K562 (cell line): ENCODE data around the gene SEMA3G. TPM values are rescaled to one million over a fixed set of nuclear protein-coding genes. Genes with fewer than 3 reads are reported as not detected.

Source experiments
- ATAC-seq: fragments of 200-7000 bp; cut with Tn5 transposase; 3 replicates; pipeline ENCODE4 v1.9.1; 2020; ENCODE audit warnings: moderate library complexity
- Bru-seq: library from RNA; stranded (reverse); fragments of 400-500 nt; gene quantifications from one replicate; lab custom pipeline; 2021; lab: Mats Ljungman, UMichigan
- BruChase-seq, 2 experiments: library from RNA; stranded (reverse); fragments of 400-500 nt; gene quantifications; one replicate each; lab custom pipeline; 2021; lab: Mats Ljungman, UMichigan
- BruUV-seq: library from RNA; stranded (reverse); fragments of 400-500 nt; replicated peaks from 2 replicates; lab custom pipeline; 2021; lab: Mats Ljungman, UMichigan
- CTCF ChIA-PET: fragments of 300-600 bp; formaldehyde crosslinking; extraction: SDS; loops from one replicate; lab custom pipeline; 2021; ENCODE audit warnings: low intra/inter-chr PET ratio; lab: Yijun Ruan, JAX
- POLR2A ChIA-PET: fragments of 300-600, 350-650 bp; sonication (Branson Sonifier 250); formaldehyde crosslinking; extraction: SDS; loops from one replicate; lab custom pipeline; 2021; ENCODE audit warnings: antibody characterized with exemption, inconsistent platforms; lab: Yijun Ruan, JAX
- DNase-seq, 4 experiments: peaks; one replicate each; pipeline versions ENCODE4 v3.0.0 to v3.0.0-alpha.2; 2011 to 2018; ENCODE audit warnings: low spot score in 3 of 4, mixed read lengths in 3 of 4; ENCODE audit errors: extremely low read depth in 1 of 4
- FAIRE-seq: peaks from 2 replicates; lab custom pipeline; 2011; peaks lifted over from hg19 to GRCh38; lab: Jason Lieb, UNC
- H2AFZ ChIP-seq: 2 replicates; pipeline ENCODE4 v1.6.0; 2011; ENCODE audit warnings: low read depth, low read length, control low read depth, inconsistent platforms
- H3K27ac ChIP-seq: fragments of 200-600 bp; 3 replicates; pipeline ENCODE4 v1.8.0; 2011; ENCODE audit warnings: low read depth, mild to moderate bottlenecking, control low read depth, inconsistent platforms, low read length, moderate library complexity, mixed read lengths; ENCODE audit errors: extremely low read depth
- H3K27me3 ChIP-seq, 2 experiments: fragments of 300-600 bp in 1 of 2; 2 replicates in 1 of 2; 3 replicates in 1 of 2; pipeline versions ENCODE4 v1.6.0 to v1.8.0; 2011; ENCODE audit warnings: inconsistent platforms in 2 of 2, low read length in 2 of 2, mild to moderate bottlenecking in 1 of 2, mixed read lengths in 1 of 2, moderate library complexity in 1 of 2; ENCODE audit not compliant: control insufficient read depth in 2 of 2, insufficient read depth in 2 of 2
- H3K36me3 ChIP-seq: fragments of 300-600 bp; 3 replicates; pipeline ENCODE4 v1.8.0; 2011; ENCODE audit warnings: mild to moderate bottlenecking, low read length, inconsistent platforms; ENCODE audit not compliant: control insufficient read depth, insufficient read depth
- H3K4me1 ChIP-seq, 2 experiments: fragments of 200-600 bp in 1 of 2; replicated peaks in 1 of 2; 2 replicates in 1 of 2; 3 replicates in 1 of 2; pipeline versions ENCODE4 v1.5.1 to v1.8.0; 2011; ENCODE audit warnings: inconsistent platforms in 2 of 2, low read length in 2 of 2, mild to moderate bottlenecking in 1 of 2, mixed read lengths in 1 of 2, moderate library complexity in 1 of 2; ENCODE audit not compliant: control insufficient read depth in 2 of 2, insufficient read depth in 2 of 2
- H3K4me2 ChIP-seq: 2 replicates; pipeline ENCODE4 v1.6.1; 2011; ENCODE audit warnings: low read length, control low read depth, inconsistent platforms, mixed read lengths; ENCODE audit not compliant: insufficient read depth
- H3K4me3 ChIP-seq: fragments of 200-600 bp; sonication (generic), shearing (Covaris generic); 2 replicates; pipeline ENCODE4 v1.5.1; 2016; ENCODE audit warnings: control low read depth, inconsistent platforms
- H3K79me2 ChIP-seq: fragments of 200-600 bp; 3 replicates; pipeline ENCODE4 v1.8.0; 2011; ENCODE audit warnings: low read length, inconsistent platforms; ENCODE audit not compliant: control insufficient read depth, insufficient read depth
- H3K9ac ChIP-seq, 2 experiments: 2 replicates each; pipeline versions ENCODE4 v1.6.0 to v1.6.1; 2011; ENCODE audit warnings: low read depth in 2 of 2, low read length in 2 of 2, control low read depth in 1 of 2, inconsistent platforms in 1 of 2, mild to moderate bottlenecking in 1 of 2, mixed read lengths in 1 of 2; ENCODE audit not compliant: insufficient read depth in 1 of 2
- H3K9me1 ChIP-seq: one replicate; pipeline ENCODE4 v1.6.0; 2011; ENCODE audit warnings: inconsistent platforms, mild to moderate bottlenecking, low read length, moderate library complexity; ENCODE audit not compliant: control insufficient read depth, insufficient read depth
- H3K9me3 ChIP-seq: replicated peaks from 2 replicates; pipeline ENCODE4 v1.5.1; 2011; ENCODE audit warnings: low read depth, low read length, inconsistent platforms; ENCODE audit not compliant: control insufficient read depth, insufficient read depth
- H4K20me1 ChIP-seq: replicated peaks from 2 replicates; pipeline ENCODE4 v1.6.1; 2011; ENCODE audit warnings: low read length, inconsistent platforms, mixed read lengths; ENCODE audit not compliant: control insufficient read depth, insufficient read depth
- C11orf30 ChIP-seq: fragments of 450-650 bp; IDR thresholded peaks from 2 replicates; pipeline ENCODE4 v1.6.1; 2016; ENCODE audit warnings: low read depth, mild to moderate bottlenecking
- HMG20A ChIP-seq: fragments of 450-650 bp; formaldehyde crosslinking; conservative IDR thresholded peaks from 2 replicates; pipeline ENCODE4 v1.4.0; 2020; ENCODE audit warnings: mild to moderate bottlenecking, mixed read lengths
- NFIX ChIP-seq: fragments of 250-450 bp; sonication (Bioruptor Pico); IDR thresholded peaks from 2 replicates; pipeline ENCODE4 v1.4.0; 2020; ENCODE audit warnings: low read depth, mild to moderate bottlenecking, moderate library complexity
- TBP ChIP-seq: optimal IDR thresholded peaks from 2 replicates; pipeline ENCODE3; 2011; ENCODE audit warnings: low read depth, low read length, improper control_type of control experiment
- ZNF592 ChIP-seq: fragments of 450-650 bp; IDR thresholded peaks from 2 replicates; pipeline ENCODE4 v1.6.1; 2017; ENCODE audit warnings: antibody characterized with exemption, mild to moderate bottlenecking
- WGBS: fragments of 100-300 bp; shearing (Covaris generic); methylation state at CpG from one replicate; pipeline ENCODE4 v1.1.6; 2016; ENCODE audit warnings: low coverage, mixed read lengths; ENCODE audit not compliant: insufficient coverage; ENCODE audit errors: missing lambda C conversion rate; 5-methylcytosine and 5-hydroxymethylcytosine counted together
- in situ Hi-C: fragments of 300-500 bp; cut with MboI; formaldehyde crosslinking; loops from 4 replicates; pipeline ENCODE4 v1.15.0; 2018; ENCODE audit warnings: inconsistent platforms, mixed read lengths
- intact Hi-C: fragments of 100-400 bp; cut with micrococcal nuclease; formaldehyde crosslinking; loops from 2 replicates; pipeline ENCODE4 v1.14.2; 2022
- long read RNA-seq, 3 experiments: library from polyadenylated mRNA in 2 of 3; library from RNA in 1 of 3; unstranded in 2 of 3; stranded (forward) in 1 of 3; transcript quantifications; one replicate each; pipeline ENCODE4 v2.0.0, GENCODE V29; 2019 to 2022
- polyA minus RNA-seq, 3 experiments: library from RNA; depleted of rRNA, polyadenylated mRNA; stranded (reverse); fragments of >200 nt; gene quantifications; 2 replicates each; pipeline ENCODE4 v1.2.3, GENCODE V29; 2011
- polyA plus RNA-seq, 8 experiments: library from polyadenylated mRNA; depleted of rRNA in 4 of 8; stranded (reverse) in 5 of 8; unstranded in 3 of 8; fragments of >200 nt; fragmentation: Nextera tagmentation in 2 of 8; fragmentation: Illumina TruSeq in 1 of 8; extraction: Ambion mirVana in 2 of 8; extraction: Trizol in 1 of 8; gene quantifications; 2 replicates each; pipeline versions ENCODE4 v1.2.1 to v1.2.3, GENCODE V29; 2011 to 2014; ENCODE audit warnings: inconsistent platforms in 1 of 8, missing spikeins in 1 of 8
- total RNA-seq, 7 experiments: library from RNA; depleted of rRNA in 6 of 7; stranded (reverse); fragments of >200 nt in 6 of 7; fragmentation: Illumina TruSeq in 2 of 7; extraction: Trizol in 2 of 7; gene quantifications; 2 replicates each; pipeline versions ENCODE4 v1.2.1 to v1.2.3, GENCODE V29; 2011 to 2021; ENCODE audit warnings: low replicate concordance in 1 of 7
- TF ChIP-seq, protein P1 (sequence below), 3 experiments: IDR thresholded peaks in 2 of 3; conservative IDR thresholded peaks in 1 of 3; 2 replicates each; pipeline ENCODE4 v1.5.1; 2011 to 2012; ENCODE audit warnings: low read length in 3 of 3, mild to moderate bottlenecking in 3 of 3, control low read depth in 2 of 3, improper control_type of control experiment in 1 of 3, inconsistent platforms in 1 of 3, low read depth in 1 of 3, mixed read lengths in 1 of 3, moderate library complexity in 1 of 3; ENCODE audit not compliant: insufficient read depth in 2 of 3
- TF ChIP-seq, protein P2 (sequence below): sonication (generic); formaldehyde crosslinking; IDR thresholded peaks from 2 replicates; pipeline ENCODE4 v1.8.0; 2022; ENCODE audit warnings: missing genetic modification reagents, mild to moderate bottlenecking, moderate library complexity, borderline replicate concordance

The SEMA3G gene
- 0.16 TPM in 1 of 2 replicates, not detected in the other for total RNA-seq (2011; cell fraction: chromatin; rRNA removed; ENCODE audit: low replicate concordance)
- total RNA-seq (2011; cell fraction: nucleolus; rRNA removed) = 0.13 and 0.33 TPM in 2 replicates
- 0.29 TPM in 1 of 2 replicates, not detected in the other for total RNA-seq (2011; cell fraction: nucleoplasm; rRNA removed)
- total RNA-seq (2014; rRNA removed) (0.04 and 0.05 TPM in 2 replicates), total RNA-seq (2014; rRNA removed; fragmentation: Illumina TruSeq; extraction: Trizol) (not detected in 2 replicates), total RNA-seq (2015; rRNA removed; fragmentation: Illumina TruSeq; extraction: Trizol) (0.04 and 0.11 TPM in 2 replicates), total RNA-seq (2021) (0.07 TPM in 1 of 2 replicates, not detected in the other), polyA plus RNA-seq (2011; rRNA removed) (0.11 TPM in 1 of 2 replicates, not detected in the other), polyA plus RNA-seq (2014; fragmentation: Illumina TruSeq; extraction: Trizol) (0.04 TPM in 1 of 2 replicates, not detected in the other), polyA plus RNA-seq (2014; fragmentation: Nextera tagmentation; extraction: Ambion mirVana) (not detected), polyA plus RNA-seq (2014; rRNA removed) (not detected in 2 replicates), polyA minus RNA-seq (2011; rRNA and poly(A)+ RNA removed) (not detected in 2 replicates), Bru-seq, nascent RNA (percentile 18 among the genes with signal in this experiment), BruChase-seq, experiment 1, labeled RNA remaining after a 2-hour chase (percentile 11 among the genes with signal in this experiment), BruChase-seq, experiment 2, labeled RNA remaining after a 6-hour chase (not detected)
- 0.06 TPM in 1 of 2 replicates, not detected in the other for polyA plus RNA-seq (2011; cell fraction: cytosol; rRNA removed)
- 0.10 and 0.23 TPM in 2 replicates for polyA plus RNA-seq (2011; cell fraction: nucleus; rRNA removed)
- 0.03 and 0.04 TPM in 2 replicates for polyA plus RNA-seq (2012)
- not detected in 2 replicates for polyA minus RNA-seq (2011; cell fraction: cytosol; rRNA and poly(A)+ RNA removed)
- 0.13 and 0.22 TPM in 2 replicates for polyA minus RNA-seq (2011; cell fraction: nucleus; rRNA and poly(A)+ RNA removed)
- long read RNA-seq, experiment 1 = 0 reads
- long read RNA-seq, experiment 2 = 0 reads
- long read RNA-seq, experiment 3 = 0 reads

DNA sequence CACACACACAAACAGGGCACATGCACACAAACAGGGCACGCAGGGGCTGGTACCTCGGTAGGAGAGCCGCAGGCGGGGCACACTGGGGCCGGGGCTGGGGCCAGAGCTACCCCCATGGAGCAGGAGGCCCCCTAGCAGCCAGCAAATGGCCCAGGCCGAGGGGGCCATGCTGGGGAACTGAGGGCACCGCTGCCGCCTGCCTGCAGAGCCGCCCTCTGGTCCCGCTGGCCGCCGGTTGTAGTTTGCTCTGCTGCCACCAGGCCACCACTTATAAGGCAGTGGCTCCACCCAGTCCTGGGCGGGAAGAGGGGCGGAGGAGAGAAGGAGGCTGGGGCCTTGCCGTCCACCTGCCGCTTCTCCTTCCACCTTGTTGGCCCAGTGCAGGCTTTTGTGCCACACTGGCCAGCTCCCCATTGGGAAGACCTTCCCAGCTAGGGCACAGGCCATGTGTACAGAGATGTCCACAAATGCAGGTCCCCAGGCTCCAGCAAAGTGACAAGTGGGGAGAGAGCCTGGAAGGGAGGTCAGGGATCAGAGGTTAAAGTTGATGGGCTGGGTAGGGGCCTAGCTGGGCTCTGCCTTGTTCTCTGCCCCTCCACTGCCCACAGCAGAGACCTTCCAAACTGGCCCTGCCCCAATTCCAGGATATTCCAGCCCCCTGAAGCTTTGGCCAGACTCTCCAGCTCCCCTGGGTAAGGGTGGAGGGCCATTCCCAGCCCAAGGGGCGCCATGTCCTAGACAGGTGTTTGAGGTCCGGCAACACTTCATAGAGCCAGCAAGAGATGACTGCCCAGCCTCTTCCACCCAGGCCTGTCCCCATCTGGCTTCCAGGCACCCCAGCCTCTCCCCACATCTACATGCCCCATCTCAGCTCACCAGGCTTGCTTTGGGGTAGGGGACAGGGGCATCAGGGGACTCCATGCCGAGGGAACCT, at the start of gene SEMA3G:
Gene SEMA3G, minus strand, starts transcription at position 244 of the 934 bp plus-strand sequence. Its CDS starts 76 bp downstream, at position 168.
- Histone ChIP-seq H3K9me1 (no peaks in the 10 kb centered on the region), H3K27ac (no peak within 1 kb of the TSS), H4K20me1 (no peaks in the 10 kb centered on the region), H3K4me1 (peaks cover 0 to 31% of the 10 kb centered on the region in 2 experiments; a peak in 2 of 5 replicates), H3K9ac (peak within 1 kb of the TSS in 1 of 2 experiments; percentile 52; a peak in 2 of 4 replicates), H3K9me3 (no peaks in the 10 kb centered on the region), H3K36me3 (no peaks in the 10 kb centered on the region), H3K4me2 (peak within 1 kb of the TSS; percentile 9; the same call in 1 of the 2 replicates), H2AFZ (peak within 1 kb of the TSS; percentile 76), H3K27me3 (peaks cover 0 to 4% of the 10 kb centered on the region in 2 experiments; a peak in 1 of 5 replicates), H3K79me2 (no peaks in the 10 kb centered on the region), H3K4me3 (no peak within 1 kb of the TSS)
- ChIA-PET POLR2A (interaction anchor here (0.5 to 1.3 kb wide), 2 partner anchors 33 to 75 kb away, joined by 3 read pairs; no protein-coding TSS in a partner anchor), CTCF (interaction anchor here (1.8 to 2.2 kb wide), 2 partner anchors 16 to 33 kb away, joined by 7 to 8 read pairs; no protein-coding TSS in a partner anchor)
- ATAC-seq (peak; percentile 96), FAIRE-seq (no peak), DNase-seq (peak; percentile 64 to 74 (median 71))
- no TSS peak for BruUV-seq
- intact Hi-C loops (loop anchor here (5.0 kb wide), 3 partner anchors 153 to 443 kb away; no protein-coding TSS in a partner anchor), in situ Hi-C loops (loop anchor here (10.0 kb wide), 1 partner anchor 150 kb away; no protein-coding TSS in a partner anchor)
- 48% methylated on average over 7 of the region's 19 CpGs for WGBS
- TF ChIP-seq C11orf30 (no peak), ZNF592 (0 out of 2 replicates have a peak, but pooled peaks have one; percentile 19), TBP (peak; percentile 60), NFIX (CRISPR knock-in tag) (no peak), HMG20A (no peak)
- TF ChIP-seq, protein P1, sequence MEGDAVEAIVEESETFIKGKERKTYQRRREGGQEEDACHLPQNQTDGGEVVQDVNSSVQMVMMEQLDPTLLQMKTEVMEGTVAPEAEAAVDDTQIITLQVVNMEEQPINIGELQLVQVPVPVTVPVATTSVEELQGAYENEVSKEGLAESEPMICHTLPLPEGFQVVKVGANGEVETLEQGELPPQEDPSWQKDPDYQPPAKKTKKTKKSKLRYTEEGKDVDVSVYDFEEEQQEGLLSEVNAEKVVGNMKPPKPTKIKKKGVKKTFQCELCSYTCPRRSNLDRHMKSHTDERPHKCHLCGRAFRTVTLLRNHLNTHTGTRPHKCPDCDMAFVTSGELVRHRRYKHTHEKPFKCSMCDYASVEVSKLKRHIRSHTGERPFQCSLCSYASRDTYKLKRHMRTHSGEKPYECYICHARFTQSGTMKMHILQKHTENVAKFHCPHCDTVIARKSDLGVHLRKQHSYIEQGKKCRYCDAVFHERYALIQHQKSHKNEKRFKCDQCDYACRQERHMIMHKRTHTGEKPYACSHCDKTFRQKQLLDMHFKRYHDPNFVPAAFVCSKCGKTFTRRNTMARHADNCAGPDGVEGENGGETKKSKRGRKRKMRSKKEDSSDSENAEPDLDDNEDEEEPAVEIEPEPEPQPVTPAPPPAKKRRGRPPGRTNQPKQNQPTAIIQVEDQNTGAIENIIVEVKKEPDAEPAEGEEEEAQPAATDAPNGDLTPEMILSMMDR (IDR thresholded peaks at IDR 0.05 in 2 of 3, conservative IDR thresholded peaks at IDR 0.05 in 1 of 3; ENCODE audit: insufficient read depth in 2 of 3, low read depth in 1 of 3, low read length in 3 of 3) = peak; percentile 52 to 72 (median 54)
- TF ChIP-seq, protein P2, sequence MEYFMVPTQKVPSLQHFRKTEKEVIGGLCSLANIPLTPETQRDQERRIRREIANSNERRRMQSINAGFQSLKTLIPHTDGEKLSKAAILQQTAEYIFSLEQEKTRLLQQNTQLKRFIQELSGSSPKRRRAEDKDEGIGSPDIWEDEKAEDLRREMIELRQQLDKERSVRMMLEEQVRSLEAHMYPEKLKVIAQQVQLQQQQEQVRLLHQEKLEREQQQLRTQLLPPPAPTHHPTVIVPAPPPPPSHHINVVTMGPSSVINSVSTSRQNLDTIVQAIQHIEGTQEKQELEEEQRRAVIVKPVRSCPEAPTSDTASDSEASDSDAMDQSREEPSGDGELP (CRISPR knock-in tag) = peak; percentile 47; the same call in 1 of the 2 replicates
